Small intestine (tissue), 7 donors: Measurements from ENCODE around the gene OR51B5. TPM values are rescaled to one million over a fixed set of nuclear protein-coding genes. Genes with fewer than 3 reads are reported as not detected.
"Not testable (repeated sequence)": the region's sequence is repeated elsewhere in the genome, so short reads cannot be mapped to it uniquely, and the experiment has no call there.

Experiments
- DNase-seq, 2 donors: peaks; one replicate each; pipeline versions ENCODE4 v3.0.0 to v3.0.0-alpha.2; 2013
- FAIRE-seq: peaks from 2 replicates; lab custom pipeline; 2012; peaks lifted over from hg19 to GRCh38; lab: Jason Lieb, UNC
- H3K27ac ChIP-seq, 3 donors: one replicate each; pipeline ENCODE4 v1.5.1; 2013; ENCODE audit warnings: low read length in 2 of 3, mild to moderate bottlenecking in 2 of 3, control low read depth in 1 of 3, inconsistent platforms in 1 of 3, low read depth in 1 of 3, moderate library complexity in 1 of 3
- H3K27me3 ChIP-seq, 3 donors: one replicate each; pipeline ENCODE4 v1.6.1; 2013; ENCODE audit warnings: low read length in 3 of 3, inconsistent platforms in 1 of 3; ENCODE audit not compliant: control insufficient read depth in 3 of 3, insufficient read depth in 3 of 3
- H3K36me3 ChIP-seq, 3 donors: one replicate each; pipeline ENCODE4 v1.6.1; 2013; ENCODE audit warnings: low read length in 3 of 3, inconsistent platforms in 1 of 3, low read depth in 1 of 3, mild to moderate bottlenecking in 1 of 3, moderate library complexity in 1 of 3; ENCODE audit not compliant: control insufficient read depth in 3 of 3, insufficient read depth in 2 of 3
- H3K4me1 ChIP-seq, 3 donors: one replicate each; pipeline ENCODE4 v1.6.1; 2013; ENCODE audit warnings: low read length in 2 of 3, inconsistent platforms in 1 of 3, low read depth in 1 of 3, mild to moderate bottlenecking in 1 of 3, moderate library complexity in 1 of 3; ENCODE audit not compliant: control insufficient read depth in 3 of 3, insufficient read depth in 2 of 3
- H3K4me3 ChIP-seq, 3 donors: one replicate each; pipeline ENCODE4 v1.5.1; 2013; ENCODE audit warnings: low read length in 3 of 3, control low read depth in 1 of 3, inconsistent platforms in 1 of 3, low read depth in 1 of 3, mild to moderate bottlenecking in 1 of 3, moderate library complexity in 1 of 3
- H3K9me3 ChIP-seq, 2 donors: one replicate each; pipeline ENCODE4 v1.6.1; 2013; ENCODE audit warnings: low read depth in 1 of 2, low read length in 1 of 2; ENCODE audit not compliant: control insufficient read depth in 2 of 2, insufficient read depth in 1 of 2
- WGBS, 3 donors: extraction: QIAGEN DNeasy Blood & Tissue Kit; methylation state at CpG; one replicate each; pipeline ENCODE4 v1.1.7; 2013; 5-methylcytosine and 5-hydroxymethylcytosine counted together
- polyA plus RNA-seq, 4 donors: library from polyadenylated mRNA; stranded (reverse) in 3 of 4; unstranded in 1 of 4; fragments of 200-250 nt in 3 of 4; fragments of 120-200 nt in 1 of 4; gene quantifications; one replicate each; pipeline versions ENCODE4 v1.2.1 to v1.2.3, GENCODE V29; 2013
- donor health status: healthy with polysubstance abuse.
- donor health status: control.
- donor health status: control.
- donor health status: Bipolar disorder and iron deficiency.
- donor health status: healthy.

Gene OR51B5
- polyA plus RNA-seq, 4 donors: 0.15 TPM; not detected in 3

DNA sequence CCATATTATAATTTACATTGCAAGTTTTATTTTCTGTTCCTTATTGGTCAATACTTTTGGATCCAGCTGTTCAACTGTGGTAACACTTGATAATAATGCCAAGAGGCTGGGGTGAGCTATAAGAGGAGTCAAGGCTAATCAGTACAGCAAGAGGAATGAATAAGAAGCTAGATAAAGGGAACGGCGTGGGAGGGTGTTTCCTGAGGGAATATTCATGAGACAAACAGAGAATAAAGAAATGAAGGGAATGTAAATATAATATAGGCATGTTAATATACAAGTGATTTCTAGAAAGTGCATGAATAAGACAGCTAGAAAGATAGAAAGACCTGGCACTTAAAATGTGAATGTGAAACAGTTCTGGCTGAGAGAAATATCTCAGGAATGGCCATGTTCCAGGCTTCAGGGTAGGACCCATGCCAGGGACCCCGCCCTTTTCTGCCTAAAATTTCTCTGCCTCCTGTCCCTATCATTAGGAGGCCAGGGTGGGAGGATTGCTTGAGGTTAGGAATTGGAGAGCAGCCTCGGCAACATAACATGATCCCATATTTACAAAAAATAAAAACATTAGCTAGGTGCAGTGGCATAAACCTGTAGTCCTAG is 45.5 kb downstream of the OR51B5 start:
- H3K9me3 ChIP-seq: no peaks in the 10 kb centered on the region
- DNase-seq: no peak
- no peak overlapping the region for H3K4me3 ChIP-seq
- H3K27me3 ChIP-seq: no peaks in the 10 kb centered on the region
- H3K36me3 ChIP-seq: no peaks in the 10 kb centered on the region
- FAIRE-seq: no peak
- 37 to 68% (median 46%) methylated on average over 4 of the region's 4 CpGs for WGBS, 3 donors
- no peaks in the 10 kb centered on the region for H3K4me1 ChIP-seq
- H3K27ac ChIP-seq: no peak overlapping the region

DNA sequence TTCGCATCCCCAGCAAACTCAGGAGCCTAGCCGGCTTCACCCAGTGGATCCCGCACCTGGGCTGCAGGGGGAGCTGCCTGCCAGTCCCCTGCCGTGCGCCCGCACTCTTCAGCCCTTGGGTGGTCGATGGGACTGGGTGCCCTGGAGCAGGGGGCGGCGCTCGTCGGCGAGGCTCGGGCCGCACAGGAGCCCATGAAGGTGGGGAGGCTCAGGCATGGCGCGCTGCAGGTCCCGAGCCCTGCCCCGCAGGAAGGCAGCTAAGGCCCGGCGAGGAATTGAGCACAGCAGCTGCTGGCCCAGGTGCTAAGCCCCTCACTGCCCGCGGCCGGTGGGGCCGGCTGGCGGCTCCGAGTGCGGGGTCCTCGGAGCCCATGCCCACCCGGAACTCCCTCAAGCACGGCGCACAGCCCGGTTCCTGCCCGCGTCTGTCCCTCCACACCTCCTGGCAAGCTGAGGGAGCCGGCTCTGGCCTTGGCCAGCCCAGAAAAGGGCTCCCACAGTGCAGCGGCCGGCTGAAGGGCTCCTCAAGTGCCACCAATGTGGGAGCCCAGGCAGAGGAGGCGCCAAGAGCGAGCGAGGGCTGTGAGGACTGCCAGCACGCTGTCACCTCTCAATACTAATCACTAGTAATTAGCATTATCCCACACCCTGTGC is 48.9 kb downstream of the OR51B5 start:
- H3K27ac ChIP-seq, H3K9me3 ChIP-seq, H3K36me3 ChIP-seq, H3K4me3 ChIP-seq, FAIRE-seq, H3K4me1 ChIP-seq, DNase-seq, H3K27me3 ChIP-seq: not testable (repeated sequence)
- WGBS, 3 donors: 92 to 96% (median 96%) methylated on average over 35 to 41 of the region's 41 CpGs

DNA sequence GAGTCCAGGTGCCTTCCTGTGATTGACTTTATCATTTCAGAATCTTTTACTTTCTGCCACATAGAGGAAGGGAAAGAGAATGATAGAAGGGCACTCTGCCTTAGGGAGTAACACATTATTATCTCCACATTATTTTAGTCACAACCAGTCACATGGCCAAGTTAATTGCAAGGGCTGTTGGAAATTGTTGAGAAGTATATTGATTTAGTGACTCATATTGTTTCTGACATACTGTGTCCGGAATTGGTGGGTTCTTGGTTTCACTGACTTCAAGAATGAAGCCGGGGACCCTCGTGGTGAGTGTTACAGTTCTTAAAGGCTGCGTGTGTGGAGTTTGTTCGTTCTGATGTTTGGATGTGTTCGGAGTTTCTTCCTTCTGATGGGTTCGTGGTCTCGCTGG is 50.3 kb downstream of the OR51B5 start:
- H3K9me3 ChIP-seq: no peaks in the 10 kb centered on the region
- no peaks in the 10 kb centered on the region for H3K27me3 ChIP-seq
- DNase-seq (no peak), FAIRE-seq (no peak)
- H3K27ac ChIP-seq: no peak overlapping the region
- 86 to 89% (median 87%) methylated on average over 8 of the region's 8 CpGs for WGBS, 3 donors
- no peaks in the 10 kb centered on the region for H3K36me3 ChIP-seq
- H3K4me1 ChIP-seq: no peaks in the 10 kb centered on the region
- H3K4me3 ChIP-seq: no peak overlapping the region

Other genes with a start within 250 kb of the OR51B5 start
- not detected for gene OR52A5, start 205.2 kb downstream of the OR51B5 start, polyA plus RNA-seq
- not detected for gene OR52A1, start 188.8 kb downstream of the OR51B5 start, polyA plus RNA-seq
- gene OR51V1, start 142.8 kb downstream of the OR51B5 start, polyA plus RNA-seq: not detected
- gene HBB, start 116.5 kb downstream of the OR51B5 start, polyA plus RNA-seq: 10 to 100 TPM in 2 of 4 donors, 1 to 10 TPM in 2; 7.4 to 61.4 (median 13.2) TPM
- gene HBD, start 109.0 kb downstream of the OR51B5 start, polyA plus RNA-seq: under 1 TPM in 1 of 4 donors, not detected in 3; 0.15 TPM
- gene HBG1, start 93.7 kb downstream of the OR51B5 start, polyA plus RNA-seq: 1 to 10 TPM in 1 of 4 donors, not detected in 3; 2.5 TPM
- 100 to 1,000 TPM in 1 of 4 donors, not detected in 3; 857 TPM for gene HBG2, start 88.7 kb downstream of the OR51B5 start, polyA plus RNA-seq
- 1 to 10 TPM in 1 of 4 donors, not detected in 3; 1.9 TPM for gene HBE1, start 73.6 kb downstream of the OR51B5 start, polyA plus RNA-seq
- not detected for gene OR51B4, start 41.6 kb downstream of the OR51B5 start, polyA plus RNA-seq
- not detected for gene OR51B2, start 19.2 kb downstream of the OR51B5 start, polyA plus RNA-seq
- gene OR51B6, start 8.0 kb upstream of the OR51B5 start, polyA plus RNA-seq: not detected
- not detected for gene OR51M1, start 40.3 kb upstream of the OR51B5 start, polyA plus RNA-seq
- not detected for gene OR51Q1, start 78.6 kb upstream of the OR51B5 start, polyA plus RNA-seq
- not detected for gene OR51I1, start 98.0 kb upstream of the OR51B5 start, polyA plus RNA-seq
- gene OR51I2, start 105.8 kb upstream of the OR51B5 start, polyA plus RNA-seq: under 1 TPM in 1 of 4 donors, not detected in 3; 0.03 TPM
- not detected for gene OR52D1, start 145.2 kb upstream of the OR51B5 start, polyA plus RNA-seq
- gene UBQLN3, start 166.4 kb upstream of the OR51B5 start, polyA plus RNA-seq: not detected
- gene UBQLNL, start 173.2 kb upstream of the OR51B5 start, polyA plus RNA-seq: under 1 TPM in 2 of 4 donors, not detected in 2; 0.10 to 0.61 TPM
- not detected for gene OR52H1, start 205.0 kb upstream of the OR51B5 start, polyA plus RNA-seq
- gene OR52B6, start 237.4 kb upstream of the OR51B5 start, polyA plus RNA-seq: under 1 TPM in 1 of 4 donors, not detected in 3; 0.04 TPM